Erythroblast (primary cell): Measurements from ENCODE around the gene PLEKHG3.

Experiments
- GATA1 ChIP-seq: IDR thresholded peaks from 2 replicates; pipeline ENCODE4 v1.6.1; 2011; ENCODE audit warnings: low read depth, mild to moderate bottlenecking, control low read depth, low read length, moderate library complexity
- POLR2A ChIP-seq: IDR thresholded peaks from 2 replicates; pipeline ENCODE4 v1.6.1; 2011; ENCODE audit warnings: mild to moderate bottlenecking, low read length

DNA sequence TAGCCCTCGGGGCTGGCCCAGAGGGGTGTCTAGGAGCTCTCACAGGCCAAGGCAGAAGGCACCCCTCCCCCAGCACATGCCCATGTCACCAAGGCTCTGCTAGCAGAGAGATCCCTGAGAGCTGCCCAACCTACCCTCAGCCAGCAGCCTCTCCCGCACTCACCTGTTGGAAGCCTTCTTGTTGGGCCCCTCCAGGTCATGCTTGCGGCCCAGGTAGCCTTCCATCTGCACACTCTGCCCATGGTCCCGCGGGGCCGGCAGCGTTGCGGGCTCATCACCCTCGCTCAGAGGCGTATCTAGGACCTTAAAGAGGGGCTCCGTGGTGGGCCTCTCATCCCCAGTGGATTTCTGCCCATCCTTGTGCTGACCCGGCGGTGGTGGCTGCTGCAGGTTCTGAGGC is 49.1 kb downstream of the PLEKHG3 start:
- no peak for TF ChIP-seq POLR2A
- TF ChIP-seq GATA1, result no peak
